GM18519 (cell line): ENCODE results near the gene COLEC11.
"Not testable (repeated sequence)": the region's sequence is repeated elsewhere in the genome, so short reads cannot be mapped to it uniquely, and the experiment has no call there.

ENCODE experiments used
- ATAC-seq: cut with Tn5 transposase; IDR thresholded peaks from one replicate; pipeline ENCODE4 v1.9.1; 2021; ENCODE audit warnings: mild to moderate bottlenecking, moderate library complexity; ENCODE audit not compliant: unreplicated experiment, low FRiP score

Gene COLEC11

DNA sequence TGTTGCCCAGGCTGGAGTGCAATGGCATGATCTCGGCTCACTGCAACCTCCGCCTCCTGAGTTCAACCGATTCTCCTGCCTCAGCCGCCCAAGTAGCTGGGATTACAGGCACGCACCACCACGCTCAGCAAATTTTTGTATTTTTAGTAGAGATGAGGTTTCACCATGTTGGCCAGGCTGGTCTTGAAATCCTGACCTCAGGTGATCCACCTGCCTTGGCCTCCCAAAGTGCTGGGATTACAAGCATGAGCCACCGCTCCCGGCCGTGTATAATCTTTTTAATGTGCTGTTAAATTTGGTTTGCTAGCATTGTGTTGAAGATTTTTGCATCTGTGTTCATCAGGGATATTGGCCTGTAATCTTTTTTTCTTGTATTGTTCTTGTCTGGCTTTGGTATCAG lies 24.7 kb downstream of the COLEC11 start:
- not testable (repeated sequence) for ATAC-seq

DNA sequence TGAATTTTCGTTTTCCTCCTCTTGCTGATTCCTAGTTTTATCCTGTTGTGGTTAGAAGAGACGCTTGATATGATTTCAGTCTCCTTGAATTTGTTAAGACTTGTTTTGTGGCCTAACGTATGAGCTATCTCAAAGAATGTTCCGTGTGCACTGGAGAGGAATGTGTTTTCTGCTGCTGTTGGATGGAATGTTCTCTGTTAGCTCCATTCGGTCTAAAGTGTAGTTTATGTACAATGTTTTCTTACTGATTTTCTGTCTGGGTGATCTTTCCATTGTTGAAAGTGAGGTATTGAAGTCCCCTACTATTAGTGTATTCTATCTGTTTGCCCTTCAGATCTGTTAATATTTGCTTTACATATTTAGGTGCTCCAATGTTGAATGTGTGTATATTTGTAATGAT lies 25.9 kb downstream of the COLEC11 start:
- no peak for ATAC-seq

DNA sequence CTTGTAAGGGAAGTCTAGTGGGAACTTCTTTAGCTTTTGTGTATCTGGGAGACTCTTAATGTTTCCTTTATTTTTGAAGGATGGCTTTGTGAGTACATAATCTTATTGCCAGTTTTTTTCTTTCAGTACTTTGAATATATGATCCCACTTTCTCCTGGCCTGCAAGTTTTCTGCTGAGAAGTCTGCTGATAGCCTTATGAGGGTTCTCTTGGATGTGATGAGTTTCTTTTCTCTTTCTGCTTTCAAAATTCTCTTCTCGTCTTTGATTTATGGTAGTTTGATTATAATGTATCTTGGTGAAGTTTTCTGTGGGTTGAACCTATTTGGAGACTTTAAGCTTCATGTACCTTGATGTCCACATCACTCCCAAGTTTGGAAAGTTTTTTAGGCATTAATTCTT lies 28.1 kb downstream of the COLEC11 start:
- no peak for ATAC-seq

DNA sequence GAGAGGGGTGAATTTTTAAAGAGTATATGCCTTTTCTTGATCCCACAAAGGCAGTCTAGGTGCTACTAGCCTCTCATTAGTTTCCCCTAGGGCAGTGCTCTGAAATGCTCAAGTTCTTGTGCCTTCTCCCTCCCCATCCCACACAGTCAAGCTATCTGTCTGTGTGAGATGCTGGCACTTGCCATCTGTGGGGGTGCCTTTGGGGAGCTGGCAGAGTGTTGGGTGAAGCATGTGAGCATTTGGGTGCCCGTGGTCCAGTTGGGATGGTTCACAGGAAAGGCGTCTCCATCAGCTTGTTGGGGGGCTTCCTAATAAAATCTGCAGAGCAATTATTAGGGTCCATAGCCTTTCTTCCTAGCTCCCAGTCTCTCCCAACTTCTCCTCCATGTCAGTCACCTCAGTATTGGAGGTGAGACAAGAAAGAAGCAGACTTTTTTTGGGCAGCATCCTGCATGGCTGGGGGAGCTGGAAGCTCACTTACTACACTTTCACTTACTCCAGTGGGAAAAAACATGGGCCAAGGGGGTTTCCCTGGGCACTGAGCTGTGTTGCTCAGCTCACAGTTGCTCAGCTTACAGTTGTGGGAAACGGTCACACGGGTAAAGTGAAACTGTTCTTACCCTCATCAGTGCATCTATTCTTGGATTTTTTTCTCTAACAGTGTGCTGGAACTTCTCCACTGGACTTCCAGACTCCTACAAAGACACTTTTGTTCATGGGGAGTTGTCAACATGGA lies 29.3 kb downstream of the COLEC11 start:
- ATAC-seq, result no peak

DNA sequence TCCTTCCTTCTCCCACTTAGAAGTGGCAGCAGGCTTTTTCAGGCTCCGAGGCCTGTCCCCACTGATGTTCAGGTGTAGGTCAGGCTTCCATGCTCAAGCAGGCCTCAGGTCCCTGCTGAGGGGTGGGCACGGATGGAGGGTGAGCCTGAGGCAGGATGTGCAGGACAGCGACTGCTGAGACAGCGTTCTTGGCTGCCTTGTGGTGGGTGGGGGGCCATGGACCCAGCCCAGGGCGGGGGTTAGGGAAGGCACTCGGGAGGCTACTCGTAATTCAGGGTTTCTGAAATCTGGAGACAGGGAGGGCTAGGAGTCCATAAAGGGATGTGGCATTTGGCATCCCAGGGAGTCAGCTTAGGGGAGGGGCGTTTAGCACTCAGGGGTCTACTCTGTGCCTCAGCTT lies 30.3 kb downstream of the COLEC11 start:
- ATAC-seq, result no peak

DNA sequence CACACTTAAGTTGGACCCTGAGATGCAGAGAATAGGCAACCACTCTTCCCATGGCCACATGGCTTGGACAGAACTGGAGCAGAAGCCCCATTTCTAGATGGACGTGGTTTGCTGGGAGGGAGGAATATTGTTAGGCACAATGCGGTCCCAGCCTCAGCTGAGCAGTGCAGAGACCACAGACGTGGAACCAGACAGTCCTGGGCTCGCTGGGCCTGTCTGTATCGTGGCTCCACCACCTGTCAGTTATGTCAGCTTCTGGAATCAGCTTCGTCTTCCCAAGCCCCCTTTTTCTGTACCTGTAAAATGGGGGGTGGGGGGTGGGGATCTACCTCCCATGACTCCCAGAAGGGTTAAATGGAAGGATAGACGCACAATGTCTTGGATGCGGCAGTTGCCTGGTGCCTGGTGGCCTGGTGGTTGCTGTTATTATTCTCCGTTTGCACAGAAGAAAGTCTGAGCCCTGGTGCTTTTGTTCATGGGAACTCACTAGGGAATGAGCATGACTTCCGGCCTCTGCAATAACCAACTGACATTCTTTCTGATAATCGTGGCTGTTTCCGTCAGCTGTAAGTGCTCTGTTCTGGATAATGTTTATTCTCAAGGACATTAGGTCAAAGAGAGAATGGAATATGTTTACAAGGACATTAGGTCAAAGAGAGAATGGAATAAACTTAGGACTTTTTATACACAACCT lies 31.4 kb downstream of the COLEC11 start:
- ATAC-seq, result no peak

DNA sequence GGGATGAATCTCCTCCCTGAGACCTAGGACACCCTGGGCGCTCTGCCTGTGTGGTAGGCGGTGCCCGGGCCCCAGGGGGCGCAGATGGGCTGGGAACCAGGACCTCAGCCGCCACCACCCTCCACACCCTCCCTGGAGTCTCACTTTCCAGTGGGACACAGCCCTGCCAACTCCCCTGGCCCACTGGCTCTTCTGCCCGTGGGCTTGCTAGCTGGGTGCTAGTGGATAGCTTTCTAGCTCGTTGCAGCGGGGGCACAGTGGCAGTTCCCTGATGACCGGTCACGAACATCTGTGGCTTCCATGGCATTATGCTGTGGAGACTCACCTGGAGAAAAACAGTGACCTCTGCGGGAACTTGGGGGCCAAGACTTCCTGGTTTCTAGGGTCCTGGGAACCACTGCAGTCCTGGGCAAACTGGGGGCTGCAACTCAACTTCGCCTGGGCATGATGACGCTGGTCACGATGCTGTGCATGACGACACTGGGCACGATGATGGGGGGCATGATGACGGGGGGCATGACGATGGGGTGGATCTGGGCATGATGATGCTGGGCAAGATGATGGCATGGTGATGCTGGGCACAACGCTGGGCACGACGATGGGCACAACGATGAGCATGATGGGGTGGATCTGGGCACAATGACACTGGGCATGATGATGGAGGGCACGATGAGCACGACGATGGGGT lies 32.0 kb downstream of the COLEC11 start:
- no peak for ATAC-seq

DNA sequence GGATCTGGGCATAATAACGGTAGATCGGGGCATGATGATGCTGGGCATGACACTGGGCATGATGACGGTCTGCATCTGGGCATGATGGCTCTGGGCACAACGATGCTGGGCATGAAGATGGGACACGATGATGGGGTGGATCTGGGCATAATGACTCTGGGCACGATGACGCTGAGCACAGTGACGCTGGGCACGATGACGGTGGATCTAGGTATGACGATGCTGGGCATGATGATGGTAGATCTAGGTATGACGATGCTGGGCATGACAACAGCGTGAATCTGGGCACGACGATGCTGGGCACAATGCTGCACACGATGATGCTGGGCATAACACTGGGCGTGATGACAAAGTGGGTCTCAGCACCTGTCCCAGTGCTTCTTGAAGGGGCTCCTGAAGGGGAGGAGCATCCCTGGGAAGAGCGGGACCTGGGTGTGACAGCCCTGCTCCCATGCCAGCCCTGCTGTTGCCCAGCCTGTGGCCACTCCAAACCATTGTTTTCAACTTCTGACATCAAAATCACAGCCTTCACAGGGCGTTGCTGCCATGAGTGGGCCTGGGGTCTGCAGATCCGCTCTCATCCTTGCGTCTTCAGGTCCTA lies 32.7 kb downstream of the COLEC11 start:
- ATAC-seq, result no peak

DNA sequence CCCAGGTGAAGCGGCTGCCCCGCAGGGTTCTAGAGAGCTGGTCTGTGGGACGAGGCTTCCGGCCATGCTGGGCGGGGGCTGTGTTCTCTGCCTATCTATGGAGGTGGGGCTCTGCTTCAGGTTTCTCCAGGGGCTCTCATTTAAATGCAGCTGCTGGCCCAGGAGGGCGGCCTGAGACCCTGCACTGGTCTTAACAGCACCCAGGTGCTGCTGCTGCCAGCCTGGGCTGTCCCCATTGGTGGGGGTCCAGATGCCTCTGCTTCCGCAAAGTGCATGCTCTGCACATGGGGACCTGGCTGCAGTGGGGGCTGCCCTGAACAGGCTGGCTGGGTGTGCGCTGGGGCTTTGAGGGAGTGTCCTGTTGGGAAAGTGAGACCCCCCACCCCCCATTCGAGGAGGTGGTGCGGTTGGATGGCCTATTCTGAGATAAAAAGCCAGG lies 33.3 kb downstream of the COLEC11 start:
- ATAC-seq, result no peak

DNA sequence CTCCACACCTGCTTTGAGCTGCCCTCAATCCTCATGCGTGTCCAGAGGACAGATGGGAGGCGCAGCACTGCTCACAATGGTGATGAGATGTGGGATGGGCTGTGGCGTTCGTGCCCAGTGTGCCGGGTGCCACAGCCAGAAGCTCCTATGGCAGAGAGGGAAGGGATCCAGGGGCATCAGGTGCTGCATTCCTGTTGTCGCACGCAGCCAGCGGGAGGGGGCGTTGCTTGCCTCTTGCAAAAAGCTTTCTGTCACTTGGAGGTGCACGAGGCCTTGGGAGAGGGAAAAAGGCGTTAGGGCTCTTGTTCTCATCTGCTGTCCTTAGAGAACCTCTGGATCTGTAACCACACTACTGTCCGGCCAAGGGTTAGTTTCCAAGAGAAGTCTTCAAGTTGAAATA lies 33.9 kb downstream of the COLEC11 start:
- ATAC-seq, result no peak

DNA sequence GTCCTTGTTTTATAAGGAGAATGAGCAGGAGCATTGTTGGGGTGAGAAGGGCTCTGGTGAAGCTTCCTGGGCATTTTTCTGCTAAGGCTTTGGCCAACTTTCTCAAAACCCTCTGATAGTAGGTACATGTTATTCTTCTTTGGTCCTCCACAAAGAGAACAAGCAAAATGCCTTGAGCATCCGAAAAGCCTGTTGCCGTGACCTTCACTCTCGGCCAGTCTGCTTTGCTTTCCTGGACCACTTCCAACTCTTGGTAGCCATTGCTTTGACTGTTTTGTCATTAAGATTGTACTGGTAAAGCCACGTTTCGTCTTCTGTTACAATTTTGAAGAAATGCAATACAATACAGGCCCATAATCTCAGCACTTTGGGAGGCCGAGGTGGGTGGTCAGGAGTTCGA lies 35.7 kb downstream of the COLEC11 start:
- ATAC-seq, result no peak

DNA sequence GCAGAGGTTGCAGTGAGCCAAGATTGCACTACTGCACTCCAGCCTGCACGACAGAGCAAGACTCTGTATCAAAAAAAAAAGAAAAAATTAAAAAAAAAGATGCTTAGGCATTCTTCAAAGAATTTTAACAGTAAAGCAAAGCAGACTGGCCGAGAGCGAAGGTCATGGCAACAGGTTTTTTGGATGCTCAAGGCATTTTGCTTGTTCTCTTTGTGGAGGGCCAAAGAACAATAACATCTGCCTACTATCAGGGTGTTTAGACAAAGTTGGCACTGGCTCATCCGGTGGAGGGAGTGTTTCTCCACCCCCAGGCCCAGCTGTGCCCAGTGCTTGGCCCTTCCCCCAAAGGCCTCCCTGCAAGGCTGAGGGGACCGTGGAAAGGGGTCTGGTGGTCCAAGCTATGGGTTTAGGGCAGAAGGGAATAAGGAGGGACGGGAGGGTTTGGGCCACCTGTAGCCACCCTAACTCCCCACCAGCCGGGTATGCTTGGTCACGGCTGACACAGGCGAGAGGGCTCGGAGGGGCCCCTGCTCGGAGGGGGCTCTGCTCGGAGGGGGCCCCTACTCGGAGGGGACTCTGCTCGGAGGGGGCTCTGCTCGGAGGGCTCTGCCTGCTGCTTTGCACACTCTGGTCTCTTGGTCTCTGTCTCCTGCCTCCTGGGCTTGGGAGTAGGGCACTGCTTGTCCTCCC lies 36.4 kb downstream of the COLEC11 start:
- no peak for ATAC-seq

DNA sequence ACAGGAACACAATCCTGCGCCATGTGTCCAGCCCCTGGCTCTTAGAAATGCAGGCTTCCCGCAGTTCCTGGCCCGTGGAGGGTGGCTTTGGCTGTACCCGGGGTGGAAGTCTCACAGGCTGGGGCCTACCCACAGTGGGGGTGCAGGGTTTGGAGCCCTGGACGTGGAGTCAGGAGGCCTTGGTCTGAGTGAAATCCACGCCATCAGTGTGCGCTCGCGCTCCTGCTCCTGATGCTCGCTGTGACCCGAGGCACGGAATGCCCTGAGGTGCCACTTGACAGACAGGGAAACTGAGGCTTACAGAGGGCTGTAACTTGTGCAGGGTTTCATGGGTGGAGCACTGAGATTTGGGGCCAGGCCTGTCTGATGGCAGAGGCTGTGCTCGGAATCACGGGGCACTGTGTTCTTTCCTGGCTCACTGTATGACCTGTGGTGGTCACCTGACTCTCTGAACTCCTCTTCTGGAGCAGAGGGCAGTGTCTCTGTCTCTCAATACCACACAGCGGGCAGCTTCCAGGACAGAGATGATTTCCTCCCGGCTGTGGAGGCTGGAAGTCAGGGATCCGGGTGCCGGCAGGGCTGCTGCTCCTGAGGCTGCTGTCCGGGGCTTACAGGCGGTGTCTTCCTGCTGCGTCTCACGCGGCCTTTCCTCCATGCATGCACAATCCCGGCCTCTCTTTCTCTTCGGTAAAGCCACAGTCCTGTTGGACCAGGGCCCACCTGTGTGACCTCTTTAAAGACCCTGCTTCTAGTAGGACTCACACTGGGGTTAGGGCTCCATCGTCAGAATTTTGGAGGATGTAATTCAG lies 37.1 kb downstream of the COLEC11 start:
- no peak for ATAC-seq

DNA sequence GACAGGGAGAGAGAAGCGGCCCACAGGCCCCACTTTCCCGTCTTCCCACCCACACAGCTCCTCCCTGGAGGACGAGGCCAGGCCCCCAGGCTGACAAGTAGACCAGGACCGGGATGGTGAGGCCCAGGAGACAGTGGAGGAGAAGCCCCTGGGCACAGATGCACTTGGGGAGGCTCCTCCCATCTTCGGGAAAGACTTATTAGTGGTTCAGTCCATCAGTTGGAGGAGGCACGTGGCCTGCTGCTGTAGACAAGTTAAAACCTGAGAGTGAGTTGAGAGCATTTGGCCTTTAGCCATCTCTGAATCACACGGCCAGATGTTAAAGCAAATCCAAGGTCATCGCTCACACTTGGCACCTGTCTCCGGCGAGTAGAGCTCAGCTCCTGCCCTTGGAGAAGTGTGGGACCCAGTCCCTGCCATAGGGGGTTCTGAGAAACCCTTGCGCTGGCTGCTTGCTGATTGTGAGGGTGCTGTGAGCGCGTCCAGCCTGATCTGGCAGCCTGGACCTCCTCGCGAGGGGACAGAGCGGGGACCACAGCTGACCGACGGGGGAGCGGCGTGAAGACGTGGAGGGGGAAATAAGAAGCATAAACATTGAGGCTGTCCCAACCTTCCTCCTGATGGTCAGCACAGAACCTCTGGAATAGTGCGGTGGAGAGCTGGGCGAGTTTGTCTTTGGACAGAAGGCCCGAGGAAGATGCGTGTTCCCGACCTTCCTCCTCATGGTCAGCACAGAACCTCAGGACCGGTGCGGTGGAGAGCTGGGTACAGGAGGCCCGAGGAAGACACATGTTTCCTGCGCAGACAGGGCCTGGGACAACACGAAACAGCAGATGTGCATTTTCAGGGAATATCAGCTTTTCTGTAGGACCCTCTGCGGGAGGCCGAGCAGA lies 38.4 kb downstream of the COLEC11 start:
- ATAC-seq, result no peak

DNA sequence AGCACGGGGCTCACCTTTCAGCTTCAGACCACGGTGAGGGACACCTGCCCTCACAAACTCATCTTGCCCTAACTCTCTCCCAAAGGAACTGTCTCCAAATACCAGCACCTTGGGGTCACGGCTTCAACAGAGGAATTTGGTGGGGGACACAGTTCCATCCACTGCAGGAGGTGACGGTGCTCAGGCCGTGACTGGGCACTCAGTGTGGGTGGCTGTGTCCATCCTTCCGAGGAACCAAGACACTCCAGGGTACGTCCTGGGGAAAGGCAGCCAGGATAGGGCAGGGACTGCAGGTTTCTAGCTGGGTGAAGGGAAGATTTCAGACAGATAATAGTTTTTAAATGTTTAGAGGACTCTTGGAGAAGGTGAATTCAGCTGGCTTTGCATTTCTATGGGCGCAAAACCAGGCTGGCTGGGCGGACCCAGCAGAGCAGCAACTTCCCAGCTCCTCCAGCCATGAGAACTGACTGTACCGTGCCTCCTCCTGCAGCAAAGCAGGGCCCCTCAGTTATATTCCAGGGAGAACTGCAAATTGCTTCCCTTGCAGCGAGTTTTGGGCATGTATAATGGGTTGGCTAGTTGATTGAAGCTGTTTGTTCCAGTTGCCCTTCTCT lies 39.2 kb downstream of the COLEC11 start:
- no peak for ATAC-seq

DNA sequence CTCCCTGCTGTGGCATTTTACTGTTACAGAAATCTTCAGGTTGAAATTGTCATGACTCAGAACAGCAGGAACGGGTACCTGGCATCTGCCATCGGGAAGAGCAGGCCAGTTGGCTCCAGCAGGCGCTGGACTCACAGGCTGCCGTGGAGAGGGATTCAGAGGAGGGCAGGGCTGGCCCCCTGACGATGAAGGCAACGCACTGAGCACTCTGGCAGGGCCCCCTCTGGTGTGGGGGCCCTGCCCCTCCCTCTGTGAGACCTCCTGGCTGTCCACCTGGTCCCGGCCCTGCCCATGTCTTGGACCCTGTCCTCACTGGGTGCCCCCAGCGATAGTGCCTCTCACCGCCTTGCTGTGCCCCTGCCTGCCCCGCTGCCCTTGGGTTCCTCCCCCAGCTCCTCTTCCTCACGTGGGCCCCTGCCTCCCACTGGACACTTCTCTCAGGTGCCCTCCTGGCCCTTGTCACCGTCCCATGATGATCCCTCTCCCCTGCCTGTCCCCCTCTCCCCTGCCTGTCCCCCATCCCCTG lies 39.7 kb downstream of the COLEC11 start:
- no peak for ATAC-seq

DNA sequence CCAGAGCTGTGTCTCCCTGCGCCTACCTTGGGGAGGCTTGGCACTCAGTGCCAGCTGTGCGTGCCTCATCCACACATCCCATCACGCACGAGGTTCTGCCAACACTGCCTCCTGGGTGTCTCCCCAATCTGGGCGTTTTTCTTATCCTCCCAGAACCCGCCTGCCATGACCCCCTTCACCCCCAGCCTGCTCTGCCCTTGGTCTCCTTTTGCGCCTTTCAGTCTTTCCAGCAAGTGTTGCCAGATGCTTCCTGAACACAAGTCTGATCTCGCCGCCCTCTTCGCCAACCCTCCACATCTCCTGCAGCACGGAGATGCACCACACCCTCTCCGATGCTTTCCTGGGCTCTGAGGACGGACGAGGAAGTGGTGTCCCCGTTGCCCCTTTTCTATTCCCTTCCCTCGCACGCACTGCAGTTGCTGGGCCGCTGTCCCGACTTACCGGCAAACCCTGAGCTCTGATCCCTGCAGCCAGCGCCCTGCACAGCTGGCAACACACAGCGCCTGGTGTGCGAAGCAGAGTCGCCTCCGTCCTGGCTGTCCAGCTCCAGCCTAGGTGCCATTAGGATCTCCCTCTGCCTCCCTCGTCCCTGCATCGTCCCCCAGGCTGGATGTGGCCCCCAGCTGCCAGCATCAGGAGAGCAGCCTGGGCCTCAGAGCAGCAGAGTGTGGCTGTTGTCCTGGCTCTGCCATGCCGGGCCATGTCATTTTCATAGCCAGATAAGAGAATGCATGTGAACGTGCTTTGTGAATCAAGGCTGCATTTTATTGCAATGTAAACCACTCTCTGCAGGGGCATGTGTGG lies 40.5 kb downstream of the COLEC11 start:
- ATAC-seq, result no peak
